IMR-90 (cell line): ENCODE measurements around the gene C6orf120. TPM values are rescaled to one million over a fixed set of nuclear protein-coding genes. Genes with fewer than 3 reads are reported as not detected.

Experiments
- ATAC-seq: fragments of 200-7000 bp; cut with Tn5 transposase; 2 replicates; pipeline ENCODE4 v1.9.1; 2020; ENCODE audit warnings: low read depth, mild to moderate bottlenecking, moderate library complexity
- BruUV-seq: library from RNA; stranded (reverse); fragments of 400-500 nt; replicated peaks from 2 replicates; lab custom pipeline; 2021; lab: Mats Ljungman, UMichigan
- CTCF ChIA-PET: fragments of 300-600 bp; formaldehyde crosslinking; extraction: SDS; loops from one replicate; lab custom pipeline; 2021; ENCODE audit warnings: antibody characterized with exemption; lab: Yijun Ruan, JAX
- POLR2A ChIA-PET: fragments of 300-600 bp; sonication (Branson Sonifier 250); formaldehyde crosslinking; loops from one replicate; lab custom pipeline; 2022; ENCODE audit warnings: antibody characterized with exemption; ENCODE audit not compliant: unreplicated experiment; lab: Charles Lee
- DNase-seq: peaks from one replicate; pipeline ENCODE4 v3.0.0; 2013
- H2AFZ ChIP-seq: replicated peaks from 2 replicates; pipeline ENCODE3; 2013; ENCODE audit warnings: low read length, mild to moderate bottlenecking; ENCODE audit not compliant: poor library complexity
- H2AK5ac ChIP-seq: 2 replicates; pipeline ENCODE4 v1.6.1; 2013; ENCODE audit warnings: low read depth, low read length, inconsistent platforms
- H2AK9ac ChIP-seq: replicated peaks from 2 replicates; pipeline ENCODE3; 2013; ENCODE audit warnings: mild to moderate bottlenecking, low read depth, low read length, moderate library complexity; ENCODE audit not compliant: poor library complexity
- H2BK120ac ChIP-seq: 2 replicates; pipeline ENCODE4 v1.6.1; 2013; ENCODE audit warnings: low read depth, low read length, inconsistent platforms
- H2BK15ac ChIP-seq: 3 replicates; pipeline ENCODE4 v1.6.1; 2013; ENCODE audit warnings: low read depth, low read length, inconsistent platforms
- H2BK20ac ChIP-seq: 2 replicates; pipeline ENCODE4 v1.6.1; 2013; ENCODE audit warnings: low read depth, mild to moderate bottlenecking, inconsistent platforms, low read length, moderate library complexity
- H2BK5ac ChIP-seq: 2 replicates; pipeline ENCODE4 v1.6.1; 2013; ENCODE audit warnings: mild to moderate bottlenecking, low read depth, low read length, inconsistent platforms; ENCODE audit not compliant: poor library complexity, severe bottlenecking
- H3K14ac ChIP-seq: replicated peaks from 2 replicates; pipeline ENCODE4 v1.6.1; 2013; ENCODE audit warnings: low read depth, low read length, inconsistent platforms
- H3K18ac ChIP-seq: 2 replicates; pipeline ENCODE4 v1.6.1; 2013; ENCODE audit warnings: low read depth, low read length, control low read depth
- H3K23ac ChIP-seq: 2 replicates; pipeline ENCODE4 v1.6.1; 2013; ENCODE audit warnings: low read depth, low read length, inconsistent platforms
- H3K27ac ChIP-seq: 2 replicates; pipeline ENCODE4 v1.5.1; 2013; ENCODE audit warnings: mild to moderate bottlenecking, control low read depth, low read length; ENCODE audit not compliant: insufficient read depth
- H3K27me3 ChIP-seq: 2 replicates; pipeline ENCODE4 v1.6.1; 2013; ENCODE audit warnings: low read length; ENCODE audit not compliant: control insufficient read depth, insufficient read depth
- H3K36me3 ChIP-seq: 2 replicates; pipeline ENCODE4 v1.6.1; 2013; ENCODE audit warnings: low read length, mixed read lengths; ENCODE audit not compliant: control insufficient read depth, insufficient read depth
- H3K4ac ChIP-seq: 2 replicates; pipeline ENCODE4 v1.6.1; 2013; ENCODE audit warnings: low read depth, low read length, inconsistent platforms
- H3K4me1 ChIP-seq: 2 replicates; pipeline ENCODE4 v1.6.1; 2013; ENCODE audit warnings: low read length, mixed read lengths; ENCODE audit not compliant: control insufficient read depth, insufficient read depth
- H3K4me2 ChIP-seq: 2 replicates; pipeline ENCODE4 v1.6.1; 2013; ENCODE audit warnings: low read depth, mild to moderate bottlenecking, control low read depth, low read length, moderate library complexity
- H3K4me3 ChIP-seq: 2 replicates; pipeline ENCODE4 v1.5.1; 2013; ENCODE audit warnings: low read depth, mild to moderate bottlenecking, control low read depth, low read length, moderate library complexity; ENCODE audit not compliant: insufficient read depth
- H3K56ac ChIP-seq: 2 replicates; pipeline ENCODE4 v1.6.1; 2013; ENCODE audit warnings: low read length, inconsistent platforms; ENCODE audit not compliant: insufficient read depth; ENCODE audit errors: extremely low read depth
- H3K79me1 ChIP-seq, 2 experiments: 2 replicates each; pipeline ENCODE4 v1.6.1; 2013; ENCODE audit warnings: low read length in 2 of 2, inconsistent platforms in 1 of 2, low read depth in 1 of 2
- H3K9ac ChIP-seq: 2 replicates; pipeline ENCODE4 v1.6.1; 2013; ENCODE audit warnings: low read depth, low read length, control low read depth
- H3K9me1 ChIP-seq: 2 replicates; pipeline ENCODE4 v1.6.1; 2013; ENCODE audit warnings: low read length, inconsistent platforms; ENCODE audit not compliant: insufficient read depth
- H3K9me3 ChIP-seq: 2 replicates; pipeline ENCODE4 v1.6.1; 2013; ENCODE audit warnings: low read length; ENCODE audit not compliant: control insufficient read depth, insufficient read depth
- H4K20me1 ChIP-seq: 2 replicates; pipeline ENCODE4 v1.6.1; 2013; ENCODE audit warnings: low read length, inconsistent platforms; ENCODE audit not compliant: insufficient read depth
- H4K5ac ChIP-seq: 2 replicates; pipeline ENCODE4 v1.6.1; 2013; ENCODE audit warnings: mild to moderate bottlenecking, low read depth, low read length, control low read depth
- H4K8ac ChIP-seq, 2 experiments: 2 replicates each; pipeline ENCODE4 v1.6.1; 2013; ENCODE audit warnings: low read depth in 2 of 2, low read length in 2 of 2, control low read depth in 1 of 2, inconsistent platforms in 1 of 2
- H4K91ac ChIP-seq: 2 replicates; pipeline ENCODE4 v1.6.1; 2013; ENCODE audit warnings: low read depth, low read length, inconsistent platforms; ENCODE audit not compliant: insufficient read depth
- CTCF ChIP-seq: conservative IDR thresholded peaks from 2 replicates; pipeline ENCODE4 v1.5.1; 2012; ENCODE audit warnings: mild to moderate bottlenecking, low read depth, low read length, improper control_type of control experiment
- ELK1 ChIP-seq: fragments of 150-350 bp; IDR thresholded peaks from 2 replicates; pipeline ENCODE4 v1.6.1; 2016; ENCODE audit warnings: low read depth, mild to moderate bottlenecking, low read length, moderate library complexity, borderline replicate concordance
- FOS ChIP-seq: fragments of 150-350 bp; IDR thresholded peaks from 2 replicates; pipeline ENCODE4 v1.6.1; 2016; ENCODE audit warnings: low read depth, low read length
- POLR2A ChIP-seq: IDR thresholded peaks from 2 replicates; pipeline ENCODE4 v1.6.1; 2012; ENCODE audit warnings: mild to moderate bottlenecking, low read depth, low read length
- RFX5 ChIP-seq: IDR thresholded peaks from 2 replicates; pipeline ENCODE4 v1.8.0; 2012; ENCODE audit warnings: low read depth, mild to moderate bottlenecking, low read length, moderate library complexity
- SMC3 ChIP-seq: fragments of 150-350 bp; IDR thresholded peaks from 2 replicates; pipeline ENCODE4 v1.6.1; 2016; ENCODE audit warnings: low read depth, mild to moderate bottlenecking, antibody characterized with exemption, low read length, moderate library complexity
- USF2 ChIP-seq: fragments of 150-350 bp; IDR thresholded peaks from 2 replicates; pipeline ENCODE4 v1.6.1; 2017; ENCODE audit warnings: mild to moderate bottlenecking, antibody characterized with exemption, low read length, low read depth
- WGBS, 2 experiments: methylation state at CpG; one replicate each; pipeline versions ENCODE4 v1.1.5 to v1.1.7; 2013; ENCODE audit warnings: missing lambda C conversion rate in 2 of 2; ENCODE audit not compliant: insufficient read length in 1 of 2; ENCODE audit errors: extremely low coverage in 2 of 2; 5-methylcytosine and 5-hydroxymethylcytosine counted together
- dilution Hi-C: fragments of 300-500 bp; cut with HindIII; formaldehyde crosslinking; loops from one replicate; pipeline ENCODE4 v1.14.3; 2018; ENCODE audit warnings: low sequenced_read_pairs; ENCODE audit not compliant: unreplicated experiment
- in situ Hi-C: fragments of 300-500 bp; cut with MboI; formaldehyde crosslinking; loops from 3 replicates; pipeline ENCODE4 v1.14.3; 2019; ENCODE audit warnings: low sequenced_read_pairs, inconsistent platforms, mixed read lengths
- intact Hi-C: fragments of 100-400 bp; cut with micrococcal nuclease; formaldehyde crosslinking; loops from 2 replicates; pipeline ENCODE4 v1.10.0; 2022
- polyA plus RNA-seq, 3 experiments: library from polyadenylated mRNA; depleted of rRNA; stranded (reverse); fragments of >200 nt; gene quantifications; 2 replicates each; pipeline ENCODE4 v1.2.3, GENCODE V29; 2012; ENCODE audit warnings: low replicate concordance in 1 of 3
- total RNA-seq: library from RNA; depleted of rRNA; stranded (reverse); fragments of >200 nt; gene quantifications from 2 replicates; pipeline ENCODE4 v1.2.3, GENCODE V29; 2012

C6orf120 gene
- total and polyA plus RNA-seq, 2 of the 4 experiments (the other 2 are of a cell fraction): 21.4 to 26.7 TPM

DNA sequence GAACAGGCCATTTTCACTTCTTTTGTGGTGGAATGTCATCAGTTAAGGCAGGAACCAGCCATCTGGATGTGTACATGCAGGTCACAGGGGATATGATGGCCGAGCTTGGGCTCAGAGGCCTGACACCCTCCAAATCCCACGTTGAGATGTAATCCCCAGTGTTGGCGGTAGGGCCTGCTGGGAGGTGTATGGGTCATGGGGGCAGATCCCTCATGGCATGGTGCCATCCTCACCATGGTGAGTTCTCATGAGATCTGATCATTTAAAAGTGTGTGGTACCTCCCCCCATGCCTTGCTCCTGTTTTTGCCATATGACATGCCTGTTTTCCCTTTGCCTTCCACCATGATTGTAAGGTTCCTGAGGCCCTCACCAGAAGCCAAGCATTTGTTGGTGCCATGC is 26.9 kb upstream of the C6orf120 start:
- Histone ChIP-seq H3K4me2 (no peak overlapping the region), H4K8ac (no peak overlapping the region), H2BK15ac (no peak overlapping the region), H4K5ac (no peak overlapping the region), H2BK20ac (no peak overlapping the region), H3K14ac (no peak overlapping the region), H3K79me1 (peaks cover 0 to 7% of the 10 kb centered on the region in 2 experiments; a peak in 1 of 4 replicates), H3K9me3 (no peaks in the 10 kb centered on the region), H4K91ac (no peak overlapping the region), H4K20me1 (no peaks in the 10 kb centered on the region), H2BK120ac (no peak overlapping the region), H3K27ac (no peak overlapping the region), H3K56ac (no peak overlapping the region), H2AK5ac (no peak overlapping the region), H2BK5ac (no peak overlapping the region), H3K23ac (no peak overlapping the region), H3K9me1 (0 out of 2 replicates have a peak, but pooled peaks cover 2% of the 10 kb centered on the region), H3K4me1 (no peaks in the 10 kb centered on the region), H3K9ac (no peak overlapping the region), H3K4me3 (no peak overlapping the region), H2AK9ac (no peak overlapping the region), H3K36me3 (peaks cover 15% of the 10 kb centered on the region), H3K27me3 (no peaks in the 10 kb centered on the region), H3K18ac (no peak overlapping the region), H3K4ac (no peak overlapping the region), H2AFZ (no peak overlapping the region)
- intact Hi-C loops (no loop called here), in situ Hi-C loops (no loop called here), dilution Hi-C loops (no loop called here)
- DNase-seq (no peak), ATAC-seq (no peak)
- CTCF ChIA-PET: no interaction called here
- BruUV-seq: no TSS peak
- no peak for TF ChIP-seq ELK1
- TF ChIP-seq USF2: no peak
- no peak for TF ChIP-seq POLR2A
- TF ChIP-seq RFX5: no peak
- no peak for TF ChIP-seq CTCF
- no peak for TF ChIP-seq SMC3
- TF ChIP-seq FOS: no peak
- POLR2A ChIA-PET: no interaction called here
- WGBS, 2 experiments: no CpG with 5 or more reads among the region's 3 CpGs
